Tibial nerve (tissue), 4 donors: ENCODE measurements around the gene RPL36. TPM values are rescaled to one million over a fixed set of nuclear protein-coding genes. Genes with fewer than 3 reads are reported as not detected.

Source experiments
- DNase-seq, 2 donors: peaks; one replicate each; pipeline ENCODE4 v3.0.0-alpha.2; 2019; ENCODE audit warnings: low spot score in 2 of 2
- H3K27ac ChIP-seq, 4 donors: fragments of 200-600 bp; sonication (generic) in 3 of 4; one replicate each; pipeline ENCODE4 v1.5.1; 2017 to 2019; ENCODE audit warnings: mild to moderate bottlenecking in 1 of 4
- H3K27me3 ChIP-seq, 2 donors: fragments of 200-600 bp; sonication (generic) in 1 of 2; one replicate each; pipeline versions ENCODE4 v1.5.1 to v1.6.0; 2017 to 2019
- H3K36me3 ChIP-seq, 3 donors: fragments of 200-600 bp; sonication (generic); one replicate each; pipeline ENCODE4 v1.5.1; 2018 to 2019
- H3K4me1 ChIP-seq, 4 donors: fragments of 200-600 bp; sonication (generic) in 3 of 4; one replicate each; pipeline ENCODE4 v1.5.1; 2017 to 2019
- H3K4me3 ChIP-seq, 4 donors: fragments of 200-600 bp; sonication (generic) in 3 of 4; one replicate each; pipeline ENCODE4 v1.5.1; 2017 to 2019; ENCODE audit warnings: mild to moderate bottlenecking in 1 of 4, moderate library complexity in 1 of 4
- H3K9me3 ChIP-seq, 4 donors: fragments of 200-600 bp; sonication (generic) in 3 of 4; one replicate each; pipeline ENCODE4 v1.5.1; 2017 to 2019
- CTCF ChIP-seq, 5 experiments: fragments of 200-600 bp in 3 of 5; fragments of 450-650 bp in 2 of 5; sonication (generic) in 3 of 5; IDR thresholded peaks; one replicate each; pipeline ENCODE4 v1.5.1; 2016 to 2019; ENCODE audit warnings: antibody characterized with exemption in 5 of 5, mild to moderate bottlenecking in 3 of 5, moderate library complexity in 2 of 5
- EP300 ChIP-seq, 2 donors: sonication (generic); formaldehyde crosslinking; IDR thresholded peaks; one replicate each; pipeline ENCODE4 v1.6.1; 2017; ENCODE audit warnings: antibody characterized with exemption in 2 of 2, mild to moderate bottlenecking in 1 of 2
- POLR2A ChIP-seq, 2 donors: fragments of 450-650 bp; IDR thresholded peaks; one replicate each; pipeline ENCODE4 v1.6.1; 2017; ENCODE audit warnings: antibody characterized with exemption in 2 of 2, mild to moderate bottlenecking in 2 of 2, moderate library complexity in 2 of 2
- WGBS, 2 donors: methylation state at CpG; one replicate each; pipeline ENCODE4 v1.1.5; 2018; 5-methylcytosine and 5-hydroxymethylcytosine counted together
- total RNA-seq, 4 donors: library from RNA; depleted of rRNA; stranded (reverse); fragments of >200 nt; gene quantifications; one replicate each; pipeline ENCODE4 v1.1.0, GENCODE V29; 2016

The RPL36 gene
- total RNA-seq, 4 donors from 2014 or later: 552 to 780 (median 644) TPM

- no peak overlapping the region for H3K27ac ChIP-seq
- H3K9me3 ChIP-seq: no peaks in the 10 kb centered on the region
- H3K4me3 ChIP-seq: no peak overlapping the region
- H3K4me1 ChIP-seq: peaks cover 0 to 34% (median 15%) of the 10 kb centered on the region in 4 donors
- TF ChIP-seq CTCF (IDR thresholded peaks at IDR 0.05): no peak
- TF ChIP-seq POLR2A (IDR thresholded peaks at IDR 0.05): no peak
- TF ChIP-seq EP300 (IDR thresholded peaks at IDR 0.05): no peak
- WGBS, 2 donors: 92% methylated on average over 45 of the region's 45 CpGs
- H3K36me3 ChIP-seq: peaks cover 3 to 80% (median 39%) of the 10 kb centered on the region in 3 donors
- no peak for DNase-seq
- no peaks in the 10 kb centered on the region for H3K27me3 ChIP-seq
Observed at GRCh38 chr19:5694167-5694955, 4.3 kb downstream of the RPL36 start.

DNA sequence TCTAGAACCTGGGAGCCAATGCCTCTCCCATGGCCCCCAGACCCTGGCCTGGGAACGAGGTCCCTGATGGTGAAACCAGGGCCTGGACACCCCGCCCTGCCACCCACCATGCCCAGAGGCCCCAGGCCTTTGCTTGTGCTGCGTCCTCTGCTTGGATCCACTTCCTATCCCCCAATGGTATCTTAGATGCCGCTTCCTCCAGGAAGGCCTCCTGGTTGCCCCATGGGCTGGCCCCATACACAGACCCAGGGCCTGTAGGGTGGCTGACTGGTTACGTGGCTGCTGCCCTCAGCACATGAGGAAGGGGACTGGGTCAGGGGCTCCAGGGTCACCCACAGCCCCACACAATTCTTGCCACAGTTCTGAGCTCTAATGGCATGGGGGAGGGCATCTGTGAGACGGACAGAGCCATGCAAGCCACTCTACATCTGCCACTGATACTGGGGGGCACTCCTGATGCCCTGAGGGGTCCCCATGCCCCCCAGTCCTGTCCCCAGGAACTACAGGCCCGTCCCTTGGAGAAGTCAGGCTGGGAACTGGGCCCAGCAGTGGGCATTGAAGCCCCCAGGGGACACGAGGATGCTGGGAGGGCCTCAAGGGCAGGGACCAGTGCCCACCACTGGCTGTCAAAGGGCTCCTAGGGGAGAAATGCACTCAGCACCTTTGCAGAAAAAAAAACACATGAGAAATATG is 5.0 kb downstream of the RPL36 start:
- Histone ChIP-seq H3K4me3 (no peak overlapping the region), H3K4me1 (peaks cover 0 to 29% (median 13%) of the 10 kb centered on the region in 4 donors), H3K36me3 (peaks cover 3 to 88% (median 39%) of the 10 kb centered on the region in 3 donors), H3K27ac (no peak overlapping the region), H3K9me3 (no peaks in the 10 kb centered on the region), H3K27me3 (no peaks in the 10 kb centered on the region)
- 78 to 89% methylated on average over 7 to 8 of the region's 8 CpGs for WGBS, 2 donors
- no peak for TF ChIP-seq CTCF (IDR thresholded peaks at IDR 0.05)
- no peak for TF ChIP-seq EP300 (IDR thresholded peaks at IDR 0.05)
- no peak for TF ChIP-seq POLR2A (IDR thresholded peaks at IDR 0.05)
- DNase-seq: no peak

DNA sequence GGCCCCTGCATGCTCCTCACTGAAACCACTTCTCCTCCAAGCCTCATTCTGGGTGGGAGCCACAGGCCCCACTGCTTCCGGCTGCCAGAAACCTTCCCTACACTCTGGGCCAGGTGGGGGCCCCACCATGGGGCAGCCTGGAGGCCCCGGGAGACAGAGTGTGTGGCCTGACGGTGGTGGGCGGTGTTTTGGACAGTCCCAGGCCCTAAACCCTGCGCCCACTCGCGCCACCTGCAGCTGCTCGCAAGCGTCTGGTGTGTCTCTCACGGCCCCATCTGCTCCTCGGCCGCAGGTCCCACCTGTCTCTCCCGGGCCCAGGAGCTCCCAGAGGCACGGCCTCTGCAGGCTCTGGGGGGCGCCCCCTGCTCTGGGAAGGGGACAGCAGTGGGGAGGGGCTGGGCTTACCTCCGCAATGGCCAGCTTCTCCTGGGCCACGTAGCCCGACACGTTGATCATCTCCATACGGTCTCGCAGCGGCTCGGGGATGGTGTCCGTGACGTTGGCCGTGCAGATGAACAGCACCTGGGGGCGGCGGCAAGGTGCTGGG is 5.6 kb downstream of the RPL36 start:
- Histone ChIP-seq H3K4me1 (peaks cover 0 to 28% (median 13%) of the 10 kb centered on the region in 4 donors), H3K27me3 (no peaks in the 10 kb centered on the region), H3K27ac (no peak overlapping the region), H3K9me3 (no peaks in the 10 kb centered on the region), H3K36me3 (peaks cover 3 to 94% (median 45%) of the 10 kb centered on the region in 3 donors), H3K4me3 (no peak overlapping the region)
- WGBS, 2 donors: 82 to 86% methylated on average over 22 of the region's 28 CpGs
- TF ChIP-seq POLR2A (IDR thresholded peaks at IDR 0.05): no peak
- no peak for TF ChIP-seq EP300 (IDR thresholded peaks at IDR 0.05)
- TF ChIP-seq CTCF (IDR thresholded peaks at IDR 0.05): no peak
- no peak for DNase-seq

DNA sequence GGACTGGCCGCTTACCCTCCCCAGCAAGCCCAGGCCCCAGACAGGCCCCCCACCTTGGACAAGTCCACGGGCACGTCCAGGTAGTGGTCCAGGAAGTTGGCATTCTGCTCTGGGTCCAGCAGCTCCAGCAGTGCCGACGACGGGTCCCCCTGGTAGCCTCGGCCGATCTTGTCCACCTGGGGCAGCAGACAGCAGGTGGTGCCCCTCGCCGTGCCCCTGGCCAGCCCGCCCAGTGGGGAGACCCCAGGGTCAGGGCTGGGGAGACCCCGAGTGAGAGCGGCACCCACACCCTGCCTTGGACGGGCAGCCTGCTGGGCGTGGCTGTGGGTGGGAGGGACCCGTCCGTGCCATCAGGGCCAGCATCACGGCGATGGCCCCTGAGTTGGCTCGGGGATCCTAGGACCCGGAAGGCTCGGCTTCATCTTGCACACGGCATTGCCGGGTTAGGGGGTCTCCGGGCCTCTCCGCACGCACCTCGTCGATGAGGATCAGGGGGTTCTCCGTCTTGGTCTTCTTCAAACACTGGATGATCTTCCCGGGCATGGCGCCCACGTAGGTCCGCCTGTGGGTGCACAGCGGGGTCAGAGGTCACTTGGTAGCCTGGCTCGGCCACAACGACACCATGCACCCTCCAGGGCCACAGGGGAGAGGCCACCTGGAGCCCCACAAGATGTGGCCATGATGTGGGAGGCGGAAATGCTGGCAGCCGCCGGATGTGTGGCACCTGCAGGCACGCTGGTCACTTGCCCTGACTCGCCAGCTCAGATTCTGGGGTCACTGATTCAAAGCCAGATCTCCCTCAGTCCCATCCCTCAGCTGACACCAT is 6.3 kb downstream of the RPL36 start:
- Histone ChIP-seq H3K27me3 (no peaks in the 10 kb centered on the region), H3K4me3 (no peak overlapping the region), H3K9me3 (no peaks in the 10 kb centered on the region), H3K4me1 (peaks cover 0 to 21% (median 10%) of the 10 kb centered on the region in 4 donors), H3K27ac (no peak overlapping the region), H3K36me3 (peaks cover 3 to 100% (median 45%) of the 10 kb centered on the region in 3 donors)
- no peak for DNase-seq
- 78 to 82% methylated on average over 32 to 37 of the region's 42 CpGs for WGBS, 2 donors
- no peak for TF ChIP-seq EP300 (IDR thresholded peaks at IDR 0.05)
- no peak for TF ChIP-seq CTCF (IDR thresholded peaks at IDR 0.05)
- no peak for TF ChIP-seq POLR2A (IDR thresholded peaks at IDR 0.05)
